Activated CD8-positive, alpha-beta memory T cell treated with anti-CD3 and anti-CD28 coated beads for 36 hours (primary cell): ENCODE results near the gene MAT2A. TPM values are rescaled to one million over a fixed set of nuclear protein-coding genes. Genes with fewer than 3 reads are reported as not detected.

Experiments
- CTCF ChIA-PET: fragments of 350-600 bp; sonication (Branson Sonifier 250); formaldehyde crosslinking; loops from one replicate; lab custom pipeline; 2021; ENCODE audit warnings: antibody characterized with exemption; lab: Charles Lee
- POLR2A ChIA-PET: fragments of 350-600 bp; sonication (Branson Sonifier 250); formaldehyde crosslinking; loops from one replicate; lab custom pipeline; 2021; ENCODE audit warnings: antibody characterized with exemption; lab: Charles Lee
- total RNA-seq, 2 experiments: library from RNA; stranded (reverse); gene quantifications; one replicate each; pipeline ENCODE4 v1.2.3, GENCODE V29; 2021

The MAT2A gene
- total RNA-seq, 2 experiments from 2014 or later: 396 to 417 TPM

- ChIA-PET POLR2A (no interaction called here), CTCF (interaction anchor here (0.8 to 1.4 kb wide), 2 partner anchors 12 to 14 kb away, joined by 3 to 4 read pairs; no protein-coding TSS in a partner anchor)
These were observed 15.7 kb upstream of the MAT2A start for GRCh38 chr2:85523062-85523902.

DNA sequence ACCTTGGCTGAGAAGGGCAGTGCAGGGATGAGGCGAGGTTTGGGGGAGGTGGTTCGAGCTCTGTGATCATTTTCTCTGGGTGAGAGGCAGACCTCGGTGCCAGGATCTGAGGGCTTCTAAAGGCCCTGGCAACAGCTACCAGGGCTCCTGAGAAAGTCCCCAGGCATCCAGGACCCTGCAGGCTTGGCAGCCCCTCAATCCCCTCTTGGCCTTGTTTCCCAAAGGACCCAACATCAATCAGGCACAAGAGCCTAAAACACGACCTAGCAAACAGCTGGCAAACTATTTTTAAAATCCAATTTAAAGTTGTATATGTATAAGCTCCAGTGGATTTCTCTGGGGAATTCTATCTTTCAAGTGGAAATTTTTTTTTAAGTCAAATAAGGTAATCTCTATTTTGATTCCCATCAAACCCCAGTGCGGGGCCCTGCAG, 15.0 kb upstream of the MAT2A start:
- POLR2A ChIA-PET: no interaction called here
- CTCF ChIA-PET: interaction anchor here (0.8 to 1.4 kb wide), 2 partner anchors 12 to 13 kb away, joined by 3 to 4 read pairs; no protein-coding TSS in a partner anchor

GRCh38 chr2:85524336-85524908, 14.5 kb upstream of the MAT2A start:
- POLR2A ChIA-PET: no interaction called here
- CTCF ChIA-PET: interaction anchor here (0.6 to 1.4 kb wide), 4 partner anchors 11 to 224 kb away, joined by 3 to 6 read pairs (median 4); no protein-coding TSS in a partner anchor

DNA sequence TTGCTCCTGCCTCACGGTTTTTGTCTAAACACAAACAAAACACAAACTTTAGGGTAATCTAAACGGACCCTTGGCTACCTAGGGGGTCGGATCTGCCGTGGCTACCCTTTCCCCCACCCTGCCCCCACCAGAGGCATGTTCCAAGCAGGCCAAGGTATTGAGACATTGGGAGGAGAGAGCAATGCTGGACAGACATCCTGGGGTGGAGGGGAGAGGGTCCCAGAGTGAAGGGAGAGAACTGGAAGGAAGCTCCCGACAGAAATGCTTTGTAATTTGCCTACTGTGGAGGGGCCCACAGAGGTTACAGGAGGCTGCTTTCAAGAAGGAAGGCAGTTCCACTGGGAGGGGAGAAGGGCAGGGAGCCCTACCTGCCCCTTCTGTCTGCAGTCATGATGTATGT, 13.9 kb upstream of the MAT2A start:
- ChIA-PET CTCF (interaction anchor here (0.6 to 1.1 kb wide), 2 partner anchors 61 to 224 kb away, joined by 3 to 6 read pairs; no protein-coding TSS in a partner anchor), POLR2A (no interaction called here)

GRCh38 chr2:85525567-85525966, 13.4 kb upstream of the MAT2A start:
- CTCF ChIA-PET: interaction anchor here (1.1 kb wide), 1 partner anchor 61 kb away, joined by 6 read pairs; no protein-coding TSS in a partner anchor
- POLR2A ChIA-PET: no interaction called here

GRCh38 chr2:85527787-85528186, 11.2 kb upstream of the MAT2A start:
- POLR2A ChIA-PET: no interaction called here
- CTCF ChIA-PET: no interaction called here

- ChIA-PET POLR2A (no interaction called here), CTCF (interaction anchor here (1.0 kb wide), 1 partner anchor 11 kb away, joined by 4 read pairs; the partner anchor contains the start of gene MAT2A)
These were observed 10.6 kb upstream of the MAT2A start for GRCh38 chr2:85528355-85528754.

DNA sequence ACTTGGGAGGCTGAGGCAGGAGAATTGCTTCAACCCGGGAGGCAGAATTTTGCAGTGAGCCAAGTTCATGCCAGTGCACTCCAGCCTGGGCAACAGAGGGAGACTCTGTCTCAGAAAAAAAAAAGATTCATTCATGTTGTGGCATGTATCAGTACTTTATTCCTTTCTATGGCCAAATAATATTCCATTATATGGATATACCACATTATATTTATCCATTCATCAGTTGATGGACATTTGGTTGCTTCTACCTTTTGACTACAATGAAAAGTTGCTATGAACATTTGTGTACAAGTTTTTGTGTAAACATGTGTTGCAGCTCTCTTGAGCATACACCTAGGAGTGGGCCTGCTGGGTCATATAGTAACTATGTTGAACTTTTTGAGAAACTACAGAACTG, 9.2 kb upstream of the MAT2A start:
- ChIA-PET CTCF (no interaction called here), POLR2A (interaction anchor here (0.6 kb wide), 1 partner anchor 19 kb away, joined by 3 read pairs; no protein-coding TSS in a partner anchor)

- POLR2A ChIA-PET: interaction anchor here (0.7 kb wide), 1 partner anchor 80 kb away, joined by 3 read pairs; the partner anchor contains the start of gene C2orf68
- CTCF ChIA-PET: no interaction called here
These were observed 7.4 kb upstream of the MAT2A start for GRCh38 chr2:85531589-85531988.

- ChIA-PET POLR2A (interaction anchor here (0.7 to 1.4 kb wide), 3 partner anchors 10 to 173 kb away, joined by 3 read pairs; no protein-coding TSS in a partner anchor), CTCF (no interaction called here)
These were observed 4.9 kb upstream of the MAT2A start for GRCh38 chr2:85534099-85534498.

DNA sequence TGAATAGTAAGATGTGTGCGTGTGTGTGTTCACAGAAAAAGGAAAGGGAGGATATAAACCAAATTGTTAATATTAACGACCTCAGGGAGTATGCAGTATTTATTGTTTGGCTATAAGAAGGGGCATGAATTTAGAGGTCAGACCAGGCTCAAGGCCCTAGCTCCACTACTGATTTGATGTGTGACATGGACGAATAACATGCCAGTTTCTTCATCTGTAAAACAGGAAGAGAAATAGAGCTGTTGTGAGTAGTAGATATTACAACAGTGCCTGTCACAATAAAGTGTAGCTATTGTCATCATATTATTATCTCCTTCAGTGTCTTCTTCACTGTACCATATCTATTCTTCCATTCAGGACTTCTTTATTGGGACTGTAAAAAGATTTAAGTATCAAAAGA, 4.1 kb upstream of the MAT2A start:
- ChIA-PET POLR2A (interaction anchor here (1.4 kb wide), 1 partner anchor 9 kb away, joined by 3 read pairs; no protein-coding TSS in a partner anchor), CTCF (no interaction called here)

DNA sequence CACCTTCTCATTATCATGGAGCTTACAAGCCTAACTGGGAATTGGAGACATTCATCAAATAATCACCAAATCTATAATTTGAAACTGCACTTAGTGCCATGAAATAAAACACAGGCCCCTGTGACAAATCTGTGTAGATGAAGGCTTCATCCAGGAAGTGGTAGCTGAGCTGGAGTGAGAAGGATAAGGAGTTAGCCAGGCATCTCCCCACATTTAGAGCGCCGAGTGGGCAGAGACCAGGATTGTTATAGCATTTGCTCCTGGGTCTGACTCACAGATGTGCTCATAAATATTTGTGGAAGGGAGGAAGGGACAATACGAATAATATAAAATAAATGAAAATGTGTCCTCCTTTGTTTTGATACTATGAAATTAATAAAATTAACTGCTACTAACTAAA, 2.5 kb upstream of the MAT2A start:
- ChIA-PET CTCF (no interaction called here), POLR2A (interaction anchor here (1.4 kb wide), 1 partner anchor 12 kb away, joined by 3 read pairs; no protein-coding TSS in a partner anchor)

DNA sequence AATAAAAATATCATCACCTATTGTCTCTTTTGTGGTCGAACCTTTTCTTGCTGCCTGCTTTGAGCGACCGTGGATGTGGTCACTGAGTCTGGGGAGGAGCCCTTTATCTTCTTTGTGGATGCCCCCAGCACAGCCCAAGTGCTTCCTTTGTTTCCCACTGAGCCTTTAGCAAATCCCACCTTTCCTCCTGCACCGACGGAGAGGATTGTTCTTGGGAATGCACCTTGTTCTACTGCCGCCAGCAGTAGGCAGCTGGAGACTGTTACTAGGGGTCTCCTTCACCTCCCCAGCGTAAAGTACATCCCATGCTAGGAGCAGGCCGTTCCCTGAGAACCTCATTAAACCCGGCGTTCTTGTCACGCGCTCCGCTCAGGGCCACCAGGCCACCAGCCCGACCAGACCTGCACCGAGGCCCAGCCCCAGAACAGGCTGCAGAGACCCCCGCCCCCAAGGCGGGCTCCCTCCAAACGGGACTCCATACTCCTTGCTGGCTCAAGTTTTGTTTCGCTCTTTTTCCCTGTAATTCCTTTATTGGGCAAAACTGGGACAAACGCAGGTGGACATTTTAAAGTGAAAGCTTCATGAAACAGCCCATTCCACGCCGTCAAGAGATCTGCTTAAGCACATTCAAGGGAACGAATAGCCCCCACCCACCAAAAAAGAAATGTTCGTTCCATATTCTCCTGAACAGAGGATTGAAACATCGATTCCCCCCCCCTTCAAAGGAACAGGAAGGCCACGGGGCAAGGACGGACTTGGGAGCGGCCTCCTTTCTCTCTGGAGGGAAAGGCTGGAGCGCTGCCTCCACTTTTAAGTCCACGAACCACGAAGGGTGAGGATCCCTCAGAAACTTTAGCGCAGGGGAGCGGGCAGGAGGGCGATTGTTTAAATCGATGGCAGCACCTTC, 1.1 kb upstream of the MAT2A start:
- CTCF ChIA-PET: interaction anchor here (0.6 to 4.3 kb wide), 7 partner anchors 14 to 119 kb away, joined by 3 to 21 read pairs (median 4); partner anchors contain the start of gene SH2D6
- POLR2A ChIA-PET: interaction anchor here (0.5 to 4.6 kb wide), 10 partner anchors 11 to 219 kb away, joined by 3 to 59 read pairs (median 10); partner anchors contain the start of genes ELMOD3, RETSAT, RNF181 and SH2D6

DNA sequence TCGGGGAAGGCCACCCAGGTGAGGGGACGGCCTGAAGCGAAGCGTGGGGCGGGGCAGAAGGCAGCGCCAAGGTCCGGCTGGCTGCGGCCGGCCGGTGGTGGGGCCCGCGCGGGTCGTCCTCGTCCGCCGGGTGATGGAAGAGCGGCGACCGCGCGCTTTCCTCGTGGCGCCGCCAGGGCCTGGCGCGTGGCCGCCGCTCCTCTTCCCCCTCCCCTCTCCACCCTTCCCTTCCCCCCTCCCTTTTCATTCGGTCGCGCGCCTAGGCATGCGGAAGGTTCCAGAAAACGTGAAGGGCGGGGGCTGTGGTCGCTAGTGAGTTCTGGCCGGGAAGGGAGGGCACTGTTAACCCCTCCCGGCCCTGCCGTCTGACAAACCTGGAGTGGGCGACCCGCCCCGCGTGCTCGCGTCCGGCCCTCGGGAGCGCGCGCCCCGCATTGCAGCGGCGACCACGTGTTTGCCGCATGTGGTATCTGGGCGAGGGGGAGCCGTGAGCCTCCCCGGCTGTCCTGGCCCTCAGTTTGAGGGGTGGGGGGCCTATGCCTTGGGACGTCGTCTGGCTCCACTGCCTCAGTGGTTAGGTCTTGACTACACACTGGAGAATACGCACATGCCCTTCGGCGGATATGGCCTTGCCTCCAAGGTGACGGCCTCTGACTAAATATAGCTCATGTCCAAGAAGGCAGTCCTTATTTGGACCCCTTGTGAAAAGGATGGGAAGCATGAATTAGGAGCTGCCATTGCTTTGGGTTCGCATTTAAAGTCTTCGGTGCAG, 579 bp downstream of the MAT2A start:
- ChIA-PET CTCF (interaction anchor here (0.7 to 4.3 kb wide), 10 partner anchors 11 to 120 kb away, joined by 3 to 21 read pairs (median 4); partner anchors contain the start of genes GGCX and SH2D6), POLR2A (interaction anchor here (0.5 to 4.6 kb wide), 21 partner anchors 9 to 601 kb away, joined by 3 to 59 read pairs (median 7); partner anchors contain the start of genes C2orf68, ELMOD3, PTCD3 and RETSAT)

DNA sequence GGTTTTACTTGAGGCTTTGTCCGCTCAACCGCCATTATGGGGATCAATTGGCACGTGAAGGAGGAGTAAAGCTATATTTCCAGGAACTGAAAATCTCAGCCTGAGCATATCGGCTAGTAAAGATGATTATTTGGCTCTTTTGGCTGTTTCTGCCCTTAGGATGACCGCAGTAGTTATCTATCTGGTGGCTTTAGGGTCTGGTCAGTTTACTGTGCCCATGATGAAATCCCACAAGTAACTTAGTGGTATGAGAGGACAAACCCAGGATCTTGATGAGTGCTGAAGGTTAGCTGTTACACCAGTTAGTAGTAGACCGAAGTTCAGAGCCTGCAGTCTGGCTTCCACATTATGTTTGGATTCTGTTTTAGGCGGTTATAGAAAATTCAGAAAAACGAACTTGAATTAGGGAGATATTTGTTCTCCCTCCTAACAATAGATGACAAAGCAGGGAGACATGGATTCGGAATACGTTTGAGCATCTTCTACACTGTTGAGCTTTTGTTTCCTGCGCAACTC, 1.2 kb downstream of the MAT2A start:
- CTCF ChIA-PET: interaction anchor here (0.8 to 4.3 kb wide), 3 partner anchors 12 to 121 kb away, joined by 3 to 21 read pairs (median 4); partner anchors contain the start of genes GGCX and SH2D6
- POLR2A ChIA-PET: interaction anchor here (0.5 to 4.6 kb wide), 11 partner anchors 8 to 187 kb away, joined by 3 to 59 read pairs (median 6); partner anchors contain the start of genes C2orf68 and SH2D6

- ChIA-PET POLR2A (interaction anchor here (0.6 to 4.6 kb wide), 5 partner anchors 103 to 635 kb away, joined by 3 to 59 read pairs (median 4); partner anchors contain the start of genes ELMOD3 and SH2D6), CTCF (interaction anchor here (1.0 to 4.3 kb wide), 3 partner anchors 10 to 122 kb away, joined by 3 to 21 read pairs (median 11); partner anchors contain the start of gene SH2D6)
These were observed 2.3 kb downstream of the MAT2A start for GRCh38 chr2:85541262-85541661.
